NT2/D1 (cell line): ENCODE measurements around the gene EVI5L.

Experiments used
- SUZ12 ChIP-seq: IDR thresholded peaks from 2 replicates; pipeline ENCODE4 v1.6.1; 2011; ENCODE audit not compliant: insufficient read length, insufficient read depth; ENCODE audit errors: extremely low read depth
- YY1 ChIP-seq: IDR thresholded peaks from 2 replicates; pipeline ENCODE4 v1.6.1; 2011; ENCODE audit not compliant: insufficient read length, insufficient read depth
- ZNF274 ChIP-seq: IDR thresholded peaks from 2 replicates; pipeline ENCODE4 v1.6.1; 2011; ENCODE audit warnings: mild to moderate bottlenecking, low read depth, low read length

DNA sequence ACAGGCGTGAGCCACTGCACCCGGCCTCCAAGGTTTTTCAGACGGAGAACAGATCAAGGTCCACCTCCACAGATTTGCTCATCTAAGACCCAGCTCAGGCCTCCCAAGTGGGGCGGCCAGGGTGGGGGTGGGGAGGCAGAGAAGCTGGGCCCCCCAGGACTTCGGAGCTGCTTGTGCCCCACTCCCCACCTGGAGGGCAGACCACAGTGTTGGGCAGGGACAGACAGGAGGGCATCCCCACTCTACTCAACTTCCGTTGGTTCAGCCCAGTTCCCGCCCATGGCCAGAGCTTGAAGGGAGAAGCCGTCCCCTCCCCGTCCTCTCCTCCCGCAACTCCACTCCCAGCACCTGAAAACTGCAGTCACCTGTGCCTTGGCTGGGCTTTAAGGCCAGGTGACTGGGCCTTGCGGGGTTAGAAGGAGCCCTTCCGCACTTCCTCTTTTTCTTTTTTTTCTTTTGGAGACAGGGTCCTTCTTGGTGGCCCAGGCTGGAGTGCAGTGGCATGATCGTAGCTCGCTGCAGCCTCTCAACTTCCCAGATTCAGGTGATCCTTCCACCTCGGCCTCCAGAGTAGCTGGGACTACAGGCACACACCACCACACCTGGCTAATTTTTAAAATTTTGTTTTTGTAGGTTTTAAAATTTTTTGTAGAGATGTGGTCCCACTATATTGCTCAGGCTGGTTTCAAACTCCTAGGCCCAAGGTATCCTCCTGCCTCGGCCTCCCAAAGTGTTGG lies 57.6 kb downstream of the EVI5L start:
- no peak for TF ChIP-seq YY1
- no peak for TF ChIP-seq ZNF274
- TF ChIP-seq SUZ12: no peak
